ENCODE data around the gene UQCRQ.
A peak's percentile ranks its signal among the peaks of the same experiment; 100 is the strongest.

UQCRQ gene

GRCh38 chr5:132871459-132872284, 5.2 kb downstream of the UQCRQ start:
- no peak for DNase-seq

GRCh38 chr5:132872788-132873118, 6.3 kb downstream of the UQCRQ start:
- no peak for DNase-seq

GRCh38 chr5:132873119-132873929, 6.9 kb downstream of the UQCRQ start, which contains the start of gene LEAP2:
TSS of gene LEAP2 (plus strand) at chr5:132873668. CDS start at chr5:132873695, 27 bp downstream.
- DNase-seq = no peak

GRCh38 chr5:132873930-132874271, 7.5 kb downstream of the UQCRQ start:
- DNase-seq = no peak

GRCh38 chr5:132876020-132876759, 9.7 kb downstream of the UQCRQ start:
- DNase-seq = no peak

- no peak for DNase-seq
Measured at GRCh38 chr5:132877466-132877865, 11.0 kb downstream of the UQCRQ start.

GRCh38 chr5:132877938-132878337, 11.5 kb downstream of the UQCRQ start:
- no peak for DNase-seq

GRCh38 chr5:132883261-132883834, 16.9 kb downstream of the UQCRQ start:
- DNase-seq = peak; percentile 41

GRCh38 chr5:132884548-132884947, 18.1 kb downstream of the UQCRQ start:
- no peak for DNase-seq

- DNase-seq = no peak
Measured at GRCh38 chr5:132886064-132886823, 19.8 kb downstream of the UQCRQ start.

- DNase-seq = no peak
Measured at GRCh38 chr5:132887283-132887682, 20.8 kb downstream of the UQCRQ start.

GRCh38 chr5:132889501-132889900, 23.1 kb downstream of the UQCRQ start:
- no peak for DNase-seq

GRCh38 chr5:132890817-132891216, 24.4 kb downstream of the UQCRQ start:
- DNase-seq = no peak

- DNase-seq = no peak
Measured at GRCh38 chr5:132895719-132896305, 29.4 kb downstream of the UQCRQ start.

GRCh38 chr5:132896685-132897084, 30.2 kb downstream of the UQCRQ start:
- DNase-seq = no peak

- no peak for DNase-seq
Measured at GRCh38 chr5:132898094-132898493, 31.7 kb downstream of the UQCRQ start.

GRCh38 chr5:132901036-132901435, 34.6 kb downstream of the UQCRQ start:
- DNase-seq = peak; percentile 58

- no peak for DNase-seq
Measured at GRCh38 chr5:132901730-132902129, 35.3 kb downstream of the UQCRQ start.

- peak; percentile 60 for DNase-seq
Measured at GRCh38 chr5:132905938-132906337, 39.5 kb downstream of the UQCRQ start.

- DNase-seq = peak; percentile 10
Measured at GRCh38 chr5:132907161-132907560, 40.7 kb downstream of the UQCRQ start.

- DNase-seq = no peak
Measured at GRCh38 chr5:132909702-132910101, 43.3 kb downstream of the UQCRQ start.

GRCh38 chr5:132915681-132916080, 49.2 kb downstream of the UQCRQ start:
- DNase-seq = no peak
